ENCODE data around the gene MDP1.

MDP1 gene

DNA sequence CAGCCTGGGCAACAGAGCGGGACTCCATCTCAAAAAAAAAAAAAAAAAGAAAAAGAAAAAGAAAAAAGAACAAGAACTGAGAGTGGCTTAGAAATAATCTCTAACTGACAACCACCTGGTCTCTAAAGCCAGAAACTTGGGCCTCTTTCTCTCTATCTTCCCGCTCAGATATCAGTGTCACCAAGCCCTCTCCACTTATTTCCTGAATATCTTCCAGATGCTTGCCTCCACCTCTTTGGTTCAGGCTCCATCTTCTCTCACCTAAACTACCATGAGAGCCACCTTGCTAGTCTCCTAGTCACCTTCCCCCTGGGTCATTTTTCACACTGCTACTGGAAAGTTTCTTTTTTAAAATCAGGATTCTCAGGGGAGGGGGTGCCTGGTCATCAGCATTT lies 18.8 kb downstream of the MDP1 start:
- H3K9ac ChIP-seq (ENCODE audit: low read depth, low read length, poor library complexity, severe bottlenecking): peak overlapping the region; percentile 92
- no peak overlapping the region for H2AFZ ChIP-seq (ENCODE audit: low read length)
- H3K4me2 ChIP-seq (ENCODE audit: low read depth, low read length, poor library complexity, severe bottlenecking): peak overlapping the region; percentile 99
- no peaks in the 10 kb centered on the region for H3F3A ChIP-seq (ENCODE audit: low read depth)
- H4K20me1 ChIP-seq (ENCODE audit: insufficient read depth, low read length, poor library complexity, severe bottlenecking): no peaks in the 10 kb centered on the region
- H3K9me3 ChIP-seq (ENCODE audit: insufficient read depth, low read depth, low read length): no peaks in the 10 kb centered on the region; the same call in 1 of the 2 replicates
- H3K36me3 ChIP-seq (ENCODE audit: insufficient read depth, low read length): no peaks in the 10 kb centered on the region
- H3K27me3 ChIP-seq (ENCODE audit: insufficient read depth, low read length, poor library complexity, severe bottlenecking): no peaks in the 10 kb centered on the region
- H3K9me2 ChIP-seq (replicated peaks; ENCODE audit: low read depth, low read length): no peaks in the 10 kb centered on the region
- peaks cover 24% of the 10 kb centered on the region for H3K4me1 ChIP-seq (ENCODE audit: insufficient read depth, low read length, poor library complexity, severe bottlenecking)
- H3K4me3 ChIP-seq (ENCODE audit: low read length, poor library complexity, severe bottlenecking): peak overlapping the region; percentile 53
- TF ChIP-seq EZH2phosphoT487 (IDR thresholded peaks at IDR 0.05; ENCODE audit: borderline replicate concordance) (no peak), CTCF (conservative IDR thresholded peaks at IDR 0.05; ENCODE audit: low read length) (no peak)
- peaks cover 42% of the 10 kb centered on the region for H3K79me2 ChIP-seq (ENCODE audit: insufficient read depth, low read length)

DNA sequence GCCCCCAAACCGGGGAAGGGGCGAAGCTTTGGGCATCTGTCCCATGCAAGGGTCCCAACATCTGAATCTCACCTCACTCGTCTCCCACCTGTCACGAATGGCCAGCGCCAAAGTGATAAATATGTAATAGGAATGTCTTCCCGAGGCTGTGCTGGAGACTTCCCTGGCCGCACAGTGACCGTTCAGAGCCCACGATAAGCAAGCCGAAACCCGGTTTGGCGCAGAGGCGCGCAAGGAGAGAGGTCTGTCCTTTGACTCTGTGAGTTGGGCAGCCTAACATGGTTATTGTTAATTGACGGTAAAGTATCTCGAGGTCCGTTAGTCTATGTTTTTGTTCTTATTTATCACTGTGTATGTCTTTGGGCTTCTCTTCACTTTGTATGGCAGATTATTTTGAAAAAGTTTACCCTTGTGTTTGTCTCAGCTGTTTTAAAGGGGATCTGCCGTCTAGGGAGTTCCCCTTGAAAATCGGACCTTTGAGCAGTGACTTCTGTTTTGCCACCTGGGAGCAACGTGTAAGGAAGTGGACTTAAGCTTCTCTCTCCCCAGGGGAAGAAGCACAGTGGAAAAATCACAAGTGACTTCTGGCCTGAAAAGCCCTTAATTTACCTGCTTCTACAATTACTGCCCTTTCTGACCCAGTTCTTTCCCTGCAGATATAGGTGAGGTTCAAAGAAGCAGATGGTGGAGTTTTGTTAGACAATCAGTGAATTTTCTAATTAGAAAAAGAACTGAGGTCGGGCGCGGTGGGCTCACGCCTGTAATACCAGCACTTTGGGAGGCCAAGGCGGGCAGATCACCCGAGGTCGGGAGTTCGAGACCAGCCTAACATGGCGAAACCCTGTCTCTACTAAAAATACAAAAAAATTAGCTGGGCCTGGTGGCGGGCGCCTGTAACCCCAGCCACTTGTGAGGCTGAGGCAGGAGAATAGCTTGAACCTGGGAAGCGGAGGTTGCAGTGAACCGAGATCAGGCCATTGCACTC lies 19.5 kb downstream of the MDP1 start:
- H2AFZ ChIP-seq (ENCODE audit: low read length): peak overlapping the region; percentile 96
- H3K9me3 ChIP-seq (ENCODE audit: insufficient read depth, low read depth, low read length): no peaks in the 10 kb centered on the region; the same call in 1 of the 2 replicates
- peak overlapping the region; percentile 92 for H3K4me3 ChIP-seq (ENCODE audit: low read length, poor library complexity, severe bottlenecking)
- peak overlapping the region; percentile 99 for H3K4me2 ChIP-seq (ENCODE audit: low read depth, low read length, poor library complexity, severe bottlenecking)
- no peak for TF ChIP-seq CTCF (conservative IDR thresholded peaks at IDR 0.05; ENCODE audit: low read length)
- TF ChIP-seq EZH2phosphoT487 (IDR thresholded peaks at IDR 0.05; ENCODE audit: borderline replicate concordance): no peak
- peak overlapping the region; percentile 92 for H3K9ac ChIP-seq (ENCODE audit: low read depth, low read length, poor library complexity, severe bottlenecking)
- H3F3A ChIP-seq (ENCODE audit: low read depth): no peaks in the 10 kb centered on the region
- peaks cover 24% of the 10 kb centered on the region for H3K4me1 ChIP-seq (ENCODE audit: insufficient read depth, low read length, poor library complexity, severe bottlenecking)
- no peaks in the 10 kb centered on the region for H3K27me3 ChIP-seq (ENCODE audit: insufficient read depth, low read length, poor library complexity, severe bottlenecking)
- H4K20me1 ChIP-seq (ENCODE audit: insufficient read depth, low read length, poor library complexity, severe bottlenecking): no peaks in the 10 kb centered on the region
- H3K79me2 ChIP-seq (ENCODE audit: insufficient read depth, low read length): peaks cover 44% of the 10 kb centered on the region
- H3K9me2 ChIP-seq (replicated peaks; ENCODE audit: low read depth, low read length): no peaks in the 10 kb centered on the region
- no peaks in the 10 kb centered on the region for H3K36me3 ChIP-seq (ENCODE audit: insufficient read depth, low read length)

- Histone ChIP-seq H3K79me2 (ENCODE audit: insufficient read depth, low read length) (peaks cover 48% of the 10 kb centered on the region), H3K4me3 (ENCODE audit: low read length, poor library complexity, severe bottlenecking) (peak within 1 kb of the TSS; percentile 92), H2AFZ (ENCODE audit: low read length) (peak within 1 kb of the TSS; percentile 96), H3K27me3 (ENCODE audit: insufficient read depth, low read length, poor library complexity, severe bottlenecking) (no peaks in the 10 kb centered on the region), H3K4me2 (ENCODE audit: low read depth, low read length, poor library complexity, severe bottlenecking) (peak within 1 kb of the TSS; percentile 99), H3K9me2 (replicated peaks; ENCODE audit: low read depth, low read length) (no peaks in the 10 kb centered on the region), H3K36me3 (ENCODE audit: insufficient read depth, low read length) (no peaks in the 10 kb centered on the region), H3K9me3 (ENCODE audit: insufficient read depth, low read depth, low read length) (no peaks in the 10 kb centered on the region), H4K20me1 (ENCODE audit: insufficient read depth, low read length, poor library complexity, severe bottlenecking) (no peaks in the 10 kb centered on the region), H3K9ac (ENCODE audit: low read depth, low read length, poor library complexity, severe bottlenecking) (peak within 1 kb of the TSS; percentile 92), H3F3A (ENCODE audit: low read depth) (no peaks in the 10 kb centered on the region), H3K4me1 (ENCODE audit: insufficient read depth, low read length, poor library complexity, severe bottlenecking) (peaks cover 24% of the 10 kb centered on the region)
- TF ChIP-seq CTCF (conservative IDR thresholded peaks at IDR 0.05; ENCODE audit: low read length) (no peak), EZH2phosphoT487 (IDR thresholded peaks at IDR 0.05; ENCODE audit: borderline replicate concordance) (no peak)
Observed at GRCh38 chr14:24195186-24196070, 20.4 kb downstream of the MDP1 start, which contains the start of gene TM9SF1. TSS of gene TM9SF1 (minus strand) at chr14:24195441. CDS start at chr14:24195019, 422 bp downstream.
